Stimulated activated CD4-positive, alpha-beta T cell treated with anti-CD3 and anti-CD28 coated beads, TNF-alpha, amount 100 ng/mL, for 4 hours (primary cell): Measurements from ENCODE around the gene PRRT2.

Source experiments
- DNase-seq, 3 experiments: peaks; one replicate each; pipeline ENCODE4 v3.0.0-alpha.2; 2020; ENCODE audit warnings: low read depth in 3 of 3

The PRRT2 gene

GRCh38 chr16:29811170-29811895, 660 bp upstream of the PRRT2 start:
- DNase-seq: peak in 1 of 3 experiments; percentile 46

GRCh38 chr16:29812754-29813643, 1.0 kb downstream of the PRRT2 start:
- no peak for DNase-seq

- DNase-seq: no peak
Measured at GRCh38 chr16:29813644-29814562, 1.9 kb downstream of the PRRT2 start.

- DNase-seq: no peak
Measured at GRCh38 chr16:29814592-29814991, 2.6 kb downstream of the PRRT2 start.

- no peak for DNase-seq
Measured at GRCh38 chr16:29815032-29815721, 3.2 kb downstream of the PRRT2 start.

GRCh38 chr16:29815793-29816693, 4.0 kb downstream of the PRRT2 start, which contains the start of gene PAGR1:
PAGR1 (plus strand) TSS chr16:29816152; CDS start chr16:29816526, 374 bp downstream.
- DNase-seq: peak; percentile 92 to 98 (median 97)

- DNase-seq: no peak
Measured at GRCh38 chr16:29816694-29817441, 4.9 kb downstream of the PRRT2 start.

GRCh38 chr16:29818082-29818481, 6.1 kb downstream of the PRRT2 start:
- DNase-seq: no peak

GRCh38 chr16:29819506-29819905, 7.5 kb downstream of the PRRT2 start:
- DNase-seq: no peak

- no peak for DNase-seq
Measured at GRCh38 chr16:29820271-29820701, 8.3 kb downstream of the PRRT2 start, which contains the start of gene MVP. MVP (plus strand) TSS chr16:29820462; CDS start chr16:29830550, 10,088 bp downstream.

- DNase-seq: no peak
Measured at GRCh38 chr16:29820730-29821642, 9.0 kb downstream of the PRRT2 start.

GRCh38 chr16:29821643-29822115, 9.7 kb downstream of the PRRT2 start:
- DNase-seq: no peak

GRCh38 chr16:29824589-29825144, 12.7 kb downstream of the PRRT2 start:
- DNase-seq: no peak

GRCh38 chr16:29825145-29826044, 13.4 kb downstream of the PRRT2 start:
- no peak for DNase-seq

- DNase-seq: no peak
Measured at GRCh38 chr16:29826342-29826695, 14.3 kb downstream of the PRRT2 start.

GRCh38 chr16:29830774-29831173, 18.8 kb downstream of the PRRT2 start:
- DNase-seq: no peak

- DNase-seq: no peak
Measured at GRCh38 chr16:29831490-29831889, 19.5 kb downstream of the PRRT2 start.
